Prostate gland (tissue), 2 donors: ENCODE results near the gene TUBGCP3. TPM values are rescaled to one million over a fixed set of nuclear protein-coding genes. Genes with fewer than 3 reads are reported as not detected.

Experiments
- DNase-seq: peaks from one replicate; pipeline ENCODE4 v3.0.0-alpha.2; 2019; ENCODE audit warnings: low spot score
- H3K27ac ChIP-seq, 2 donors: fragments of 200-600 bp; sonication (generic); 2 replicates each; pipeline ENCODE4 v1.5.1; 2017 to 2019
- H3K27me3 ChIP-seq: fragments of 200-600 bp; sonication (generic); replicated peaks from 2 replicates; pipeline ENCODE4 v1.5.1; 2019; ENCODE audit not compliant: insufficient read depth
- H3K36me3 ChIP-seq, 2 donors: fragments of 200-600 bp; sonication (generic); 1 replicate in 1 of 2; 2 replicates in 1 of 2; pipeline versions ENCODE4 v1.5.1 to v1.8.1; 2017 to 2019
- H3K4me1 ChIP-seq: fragments of 200-600 bp; sonication (generic); replicated peaks from 2 replicates; pipeline ENCODE4 v1.5.1; 2019
- H3K4me3 ChIP-seq, 2 donors: fragments of 200-600 bp; sonication (generic); 2 replicates each; pipeline ENCODE4 v1.5.1; 2017 to 2019
- H3K9me3 ChIP-seq: fragments of 200-600 bp; sonication (generic); 2 replicates; pipeline ENCODE4 v1.5.1; 2017
- POLR2A ChIP-seq: fragments of 450-650 bp; IDR thresholded peaks from one replicate; pipeline ENCODE4 v1.6.1; 2016; ENCODE audit warnings: antibody characterized with exemption, mild to moderate bottlenecking
- POLR2AphosphoS5 ChIP-seq: sonication (generic); formaldehyde crosslinking; IDR thresholded peaks from one replicate; pipeline ENCODE4 v1.6.1; 2017; ENCODE audit warnings: antibody characterized with exemption
- WGBS: methylation state at CpG from one replicate; pipeline ENCODE4 v1.1.5; 2018; 5-methylcytosine and 5-hydroxymethylcytosine counted together
- intact Hi-C: fragments of 100-400 bp; cut with DNase I; formaldehyde crosslinking; loops from one replicate; pipeline ENCODE4 v1.14.2; 2022
- total RNA-seq, 2 donors: library from RNA; depleted of rRNA; stranded (reverse); fragments of >200 nt; gene quantifications; one replicate each; pipeline ENCODE4 v1.1.0, GENCODE V29; 2016
- TF ChIP-seq, protein P1 (sequence below), 4 experiments: fragments of 200-600 bp in 2 of 4; fragments of 450-650 bp in 2 of 4; sonication (generic) in 2 of 4; IDR thresholded peaks; 1 replicate in 3 of 4; 2 replicates in 1 of 4; pipeline ENCODE4 v1.5.1; 2016 to 2019; ENCODE audit warnings: antibody characterized with exemption in 4 of 4, mild to moderate bottlenecking in 2 of 4, moderate library complexity in 2 of 4

TUBGCP3 gene
- total RNA-seq, 2 donors from 2014 or later = 19.7 to 37.5 TPM

DNA sequence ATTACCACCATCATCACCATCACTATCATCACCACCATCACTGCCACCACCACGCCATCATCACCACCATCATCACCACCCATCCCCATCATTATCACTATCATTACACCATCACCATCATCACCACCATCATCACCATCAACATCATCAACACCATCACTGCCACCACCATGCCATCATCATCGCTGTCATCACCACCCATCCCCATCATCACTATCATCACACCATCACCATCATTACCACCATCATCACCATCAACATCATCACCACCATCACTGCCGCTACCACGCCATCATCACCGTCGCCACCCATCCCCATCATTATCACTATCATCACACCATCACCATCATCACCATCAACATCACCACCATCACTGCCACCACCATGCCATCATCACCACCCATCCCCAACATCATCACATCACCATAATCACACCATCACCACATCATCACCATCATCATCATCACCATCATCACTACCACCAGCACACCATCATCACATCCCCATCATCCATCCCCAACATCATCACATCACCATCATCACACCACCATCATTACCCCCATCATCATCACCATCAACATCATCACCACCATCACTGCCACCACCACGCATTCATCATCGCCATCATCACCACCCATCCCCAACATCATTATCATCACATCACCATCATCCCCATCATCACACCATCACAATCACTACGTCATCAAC, 61.7 kb downstream of the TUBGCP3 start:
- H3K27ac ChIP-seq = no peak overlapping the region
- no peak for DNase-seq
- H3K4me3 ChIP-seq = no peak overlapping the region
- H3K4me1 ChIP-seq = no peaks in the 10 kb centered on the region
- intact Hi-C loops = no loop called here
- H3K9me3 ChIP-seq = no peaks in the 10 kb centered on the region
- no peaks in the 10 kb centered on the region for H3K36me3 ChIP-seq
- 97% methylated on average over 9 of the region's 9 CpGs for WGBS
- TF ChIP-seq, protein P1, sequence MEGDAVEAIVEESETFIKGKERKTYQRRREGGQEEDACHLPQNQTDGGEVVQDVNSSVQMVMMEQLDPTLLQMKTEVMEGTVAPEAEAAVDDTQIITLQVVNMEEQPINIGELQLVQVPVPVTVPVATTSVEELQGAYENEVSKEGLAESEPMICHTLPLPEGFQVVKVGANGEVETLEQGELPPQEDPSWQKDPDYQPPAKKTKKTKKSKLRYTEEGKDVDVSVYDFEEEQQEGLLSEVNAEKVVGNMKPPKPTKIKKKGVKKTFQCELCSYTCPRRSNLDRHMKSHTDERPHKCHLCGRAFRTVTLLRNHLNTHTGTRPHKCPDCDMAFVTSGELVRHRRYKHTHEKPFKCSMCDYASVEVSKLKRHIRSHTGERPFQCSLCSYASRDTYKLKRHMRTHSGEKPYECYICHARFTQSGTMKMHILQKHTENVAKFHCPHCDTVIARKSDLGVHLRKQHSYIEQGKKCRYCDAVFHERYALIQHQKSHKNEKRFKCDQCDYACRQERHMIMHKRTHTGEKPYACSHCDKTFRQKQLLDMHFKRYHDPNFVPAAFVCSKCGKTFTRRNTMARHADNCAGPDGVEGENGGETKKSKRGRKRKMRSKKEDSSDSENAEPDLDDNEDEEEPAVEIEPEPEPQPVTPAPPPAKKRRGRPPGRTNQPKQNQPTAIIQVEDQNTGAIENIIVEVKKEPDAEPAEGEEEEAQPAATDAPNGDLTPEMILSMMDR (IDR thresholded peaks at IDR 0.05) = no peak
- TF ChIP-seq POLR2AphosphoS5 (no peak), POLR2A (no peak)
- no peaks in the 10 kb centered on the region for H3K27me3 ChIP-seq

DNA sequence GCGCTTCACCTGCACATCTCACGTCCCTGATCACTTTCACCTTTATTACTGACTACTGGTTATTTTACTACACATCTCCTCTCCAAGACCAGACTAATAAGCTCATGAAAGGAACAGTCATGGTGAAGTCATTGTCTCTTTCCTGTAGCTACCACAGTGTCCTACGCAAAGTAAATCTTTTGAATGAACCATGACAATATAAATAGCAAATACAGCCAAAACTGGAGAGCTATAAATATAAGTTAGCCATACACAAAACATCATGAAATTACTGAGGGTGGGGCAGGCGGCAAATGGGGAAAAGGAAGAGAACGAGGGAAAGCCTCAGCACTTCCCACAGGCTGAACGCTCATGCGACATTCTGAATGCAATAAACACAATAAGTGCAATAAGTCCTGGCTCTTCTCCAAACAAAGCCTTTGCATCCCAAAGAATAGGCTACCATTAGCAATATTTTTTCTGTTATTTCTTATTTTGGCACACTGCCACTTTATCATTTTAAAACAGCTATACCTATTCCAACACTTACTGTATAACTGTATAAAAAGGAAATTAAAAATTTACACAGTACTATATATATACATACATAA, 62.5 kb downstream of the TUBGCP3 start:
- WGBS = 89% methylated on average over 7 of the region's 7 CpGs
- intact Hi-C loops = no loop called here
- Histone ChIP-seq H3K4me1 (no peaks in the 10 kb centered on the region), H3K27ac (no peak overlapping the region), H3K4me3 (no peak overlapping the region), H3K27me3 (no peaks in the 10 kb centered on the region), H3K36me3 (no peaks in the 10 kb centered on the region), H3K9me3 (no peaks in the 10 kb centered on the region)
- DNase-seq = no peak
- no peak for TF ChIP-seq POLR2AphosphoS5

DNA sequence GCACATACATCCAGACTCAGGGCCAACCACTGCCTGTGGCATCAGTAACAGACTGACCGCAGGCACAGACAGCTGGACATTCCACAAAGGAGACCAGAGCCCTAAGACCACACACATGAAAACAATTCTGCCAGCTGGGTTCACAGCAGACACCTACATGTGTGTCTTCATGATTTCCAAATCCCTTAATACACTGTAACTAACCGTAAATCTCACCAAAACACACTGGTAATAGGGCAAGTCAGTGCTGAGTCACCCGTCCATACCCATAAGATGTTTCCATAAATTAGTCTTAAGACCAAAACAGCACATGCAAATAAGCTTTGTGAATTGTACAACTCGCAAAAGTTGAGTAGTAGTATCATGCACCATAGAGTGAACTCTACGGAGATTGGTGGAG, 65.4 kb downstream of the TUBGCP3 start:
- intact Hi-C loops = no loop called here
- Histone ChIP-seq H3K4me3 (no peak overlapping the region), H3K9me3 (no peaks in the 10 kb centered on the region), H3K4me1 (no peaks in the 10 kb centered on the region), H3K27ac (no peak overlapping the region), H3K36me3 (no peaks in the 10 kb centered on the region), H3K27me3 (no peaks in the 10 kb centered on the region)
- TF ChIP-seq, protein P1 (IDR thresholded peaks at IDR 0.05) = no peak
- no peak for TF ChIP-seq POLR2A
- TF ChIP-seq POLR2AphosphoS5 = no peak
- 91% methylated on average over 5 of the region's 5 CpGs for WGBS
- DNase-seq = no peak

DNA sequence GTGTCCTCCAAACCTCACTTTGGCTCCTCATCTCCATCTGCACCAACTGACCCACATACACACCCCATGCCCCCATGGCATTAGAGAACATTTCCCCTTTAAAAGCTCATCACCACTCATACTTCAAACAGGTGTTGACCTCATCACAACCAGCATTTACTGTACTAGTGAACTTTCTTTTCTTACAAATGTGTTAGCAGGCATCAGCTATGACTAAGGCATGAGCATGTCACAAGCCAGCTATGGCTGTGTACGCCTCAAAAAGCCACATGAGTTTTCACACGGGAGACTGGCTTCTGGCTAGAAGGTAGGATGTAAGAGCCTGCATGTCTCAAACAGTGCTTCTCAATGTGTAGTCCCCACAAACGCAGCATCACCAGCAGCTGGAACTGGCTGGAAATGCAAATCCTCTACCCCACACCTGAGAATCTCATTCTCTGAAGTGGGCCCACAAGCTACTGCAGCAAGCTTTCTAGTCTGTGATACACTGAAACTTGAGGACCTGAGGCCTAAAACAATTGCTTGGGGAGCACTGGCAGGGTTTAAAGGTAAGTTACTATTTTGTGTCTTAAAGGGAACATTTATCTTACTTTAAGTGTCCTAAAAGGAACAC, 66.8 kb downstream of the TUBGCP3 start:
- Histone ChIP-seq H3K27me3 (no peaks in the 10 kb centered on the region), H3K4me3 (no peak overlapping the region), H3K36me3 (peaks cover 0 to 3% of the 10 kb centered on the region in 2 donors), H3K4me1 (no peaks in the 10 kb centered on the region), H3K27ac (no peak overlapping the region), H3K9me3 (no peaks in the 10 kb centered on the region)
- TF ChIP-seq, protein P1 (IDR thresholded peaks at IDR 0.05) = no peak
- TF ChIP-seq POLR2AphosphoS5 (no peak), POLR2A (no peak)
- intact Hi-C loops = no loop called here
- DNase-seq = no peak
- WGBS = 95% methylated on average over 3 of the region's 3 CpGs

DNA sequence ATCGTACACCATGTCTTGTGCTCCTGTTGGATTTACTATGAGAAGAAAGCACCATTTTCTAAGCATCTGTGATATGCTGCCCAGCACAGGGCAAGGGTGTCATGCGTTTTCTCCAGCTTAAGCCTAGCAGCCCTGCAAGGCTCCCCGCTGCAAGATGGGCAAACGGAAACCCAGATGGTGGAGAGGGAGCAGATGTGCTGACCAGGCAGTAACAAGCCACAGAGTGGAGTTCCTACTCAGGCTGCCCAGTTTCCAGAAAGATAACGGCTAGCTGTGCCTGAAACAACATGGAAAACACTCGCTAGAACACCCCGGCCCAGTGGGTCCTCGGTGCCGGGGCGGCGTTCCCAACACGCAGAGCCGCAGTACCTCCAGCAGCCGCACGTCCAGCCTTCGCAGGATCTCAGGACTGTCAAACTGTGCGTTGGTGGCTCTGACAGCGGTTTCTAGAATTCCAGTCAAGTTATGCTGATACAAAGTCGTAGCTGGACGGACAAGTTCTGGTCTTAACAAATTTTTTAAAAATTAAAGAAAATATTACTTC, 68.4 kb downstream of the TUBGCP3 start:
- Histone ChIP-seq H3K4me3 (no peak overlapping the region), H3K36me3 (peaks cover 3 to 4% of the 10 kb centered on the region in 2 donors), H3K27me3 (no peaks in the 10 kb centered on the region), H3K27ac (no peak overlapping the region), H3K9me3 (no peaks in the 10 kb centered on the region), H3K4me1 (no peaks in the 10 kb centered on the region)
- WGBS = 95% methylated on average over 20 of the region's 20 CpGs
- intact Hi-C loops = no loop called here
- no peak for DNase-seq
- TF ChIP-seq, protein P1 (IDR thresholded peaks at IDR 0.05) = no peak
- TF ChIP-seq POLR2A = no peak
- no peak for TF ChIP-seq POLR2AphosphoS5
